ENCODE results near the gene DAO.

DNA sequence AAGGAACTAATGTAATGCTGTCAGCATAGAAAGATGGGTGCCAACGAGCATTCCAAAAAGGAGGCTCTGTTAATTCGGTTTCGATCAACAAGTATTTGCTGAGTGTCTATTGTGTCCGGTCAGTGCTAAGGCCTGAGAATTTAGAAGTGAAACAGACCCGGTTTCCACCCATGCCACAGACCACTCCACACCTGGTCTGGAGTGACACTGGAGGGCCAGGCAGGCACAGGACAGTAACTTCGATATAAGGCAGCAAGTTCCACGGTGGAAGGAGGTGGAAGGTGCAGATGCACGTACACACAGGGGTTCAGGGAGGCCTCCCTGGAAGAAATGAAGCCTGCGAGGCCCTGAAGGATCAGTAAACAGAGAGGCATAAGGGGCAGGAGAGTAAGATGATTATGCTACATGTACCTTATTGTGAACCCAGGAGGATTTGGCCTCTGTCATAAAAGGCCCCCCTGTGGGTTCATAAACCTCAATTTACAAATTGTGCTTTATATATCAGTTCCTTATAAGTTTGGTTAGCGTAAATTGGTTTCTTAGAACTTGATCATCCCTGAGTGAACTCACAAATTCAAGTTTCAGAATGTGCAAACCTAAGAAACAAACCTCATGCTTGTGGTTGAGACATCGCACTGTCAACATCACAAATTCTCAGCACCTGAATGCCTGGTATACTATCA lies 48.4 kb upstream of the DAO start:
- TF ChIP-seq, protein P1, sequence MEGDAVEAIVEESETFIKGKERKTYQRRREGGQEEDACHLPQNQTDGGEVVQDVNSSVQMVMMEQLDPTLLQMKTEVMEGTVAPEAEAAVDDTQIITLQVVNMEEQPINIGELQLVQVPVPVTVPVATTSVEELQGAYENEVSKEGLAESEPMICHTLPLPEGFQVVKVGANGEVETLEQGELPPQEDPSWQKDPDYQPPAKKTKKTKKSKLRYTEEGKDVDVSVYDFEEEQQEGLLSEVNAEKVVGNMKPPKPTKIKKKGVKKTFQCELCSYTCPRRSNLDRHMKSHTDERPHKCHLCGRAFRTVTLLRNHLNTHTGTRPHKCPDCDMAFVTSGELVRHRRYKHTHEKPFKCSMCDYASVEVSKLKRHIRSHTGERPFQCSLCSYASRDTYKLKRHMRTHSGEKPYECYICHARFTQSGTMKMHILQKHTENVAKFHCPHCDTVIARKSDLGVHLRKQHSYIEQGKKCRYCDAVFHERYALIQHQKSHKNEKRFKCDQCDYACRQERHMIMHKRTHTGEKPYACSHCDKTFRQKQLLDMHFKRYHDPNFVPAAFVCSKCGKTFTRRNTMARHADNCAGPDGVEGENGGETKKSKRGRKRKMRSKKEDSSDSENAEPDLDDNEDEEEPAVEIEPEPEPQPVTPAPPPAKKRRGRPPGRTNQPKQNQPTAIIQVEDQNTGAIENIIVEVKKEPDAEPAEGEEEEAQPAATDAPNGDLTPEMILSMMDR (IDR thresholded peaks at IDR 0.05 in 4 of 5, conservative IDR thresholded peaks at IDR 0.05 in 1 of 5) = no peak
- TF ChIP-seq POLR2A (IDR thresholded peaks at IDR 0.05) = no peak
